WTC11 (cell line): ENCODE results near the gene OR6K3. TPM values are rescaled to one million over a fixed set of nuclear protein-coding genes. Genes with fewer than 3 reads are reported as not detected.

Source experiments
- ATAC-seq: fragments of 200-7000 bp; cut with Tn5 transposase; 2 replicates; pipeline ENCODE4 v1.10.0; 2021; ENCODE audit warnings: mild to moderate bottlenecking, moderate library complexity
- CTCF ChIA-PET: fragments of 300-600 bp; sonication (Branson Sonifier 250); formaldehyde crosslinking; loops from one replicate; lab custom pipeline; 2021; ENCODE audit warnings: antibody characterized with exemption; lab: Charles Lee
- POLR2A ChIA-PET: fragments of 350-600 bp; sonication (Branson Sonifier 250); formaldehyde crosslinking; loops from one replicate; lab custom pipeline; 2021; ENCODE audit warnings: antibody characterized with exemption; lab: Charles Lee
- DNase-seq: peaks from one replicate; pipeline ENCODE4 v3.0.0; 2021; ENCODE audit warnings: low spot score
- H3K27ac Mint-ChIP-seq: 2 replicates; pipeline ENCODE4 v1.8.0; 2021; ENCODE audit warnings: mixed read lengths
- H3K27me3 Mint-ChIP-seq: 2 replicates; pipeline ENCODE4 v1.8.0; 2021; ENCODE audit warnings: low read depth, mild to moderate bottlenecking, moderate library complexity, mixed read lengths
- H3K36me3 Mint-ChIP-seq: 2 replicates; pipeline ENCODE4 v1.8.0; 2021; ENCODE audit warnings: mixed read lengths
- H3K4me1 Mint-ChIP-seq: 2 replicates; pipeline ENCODE4 v1.8.0; 2022; ENCODE audit warnings: mixed read lengths
- H3K4me3 Mint-ChIP-seq: 2 replicates; pipeline ENCODE4 v1.8.0; 2021; ENCODE audit warnings: mild to moderate bottlenecking, moderate library complexity, mixed read lengths
- H3K9me3 Mint-ChIP-seq: 2 replicates; pipeline ENCODE4 v1.8.0; 2021; ENCODE audit warnings: mixed read lengths
- ATF1 ChIP-seq: sonication (generic); formaldehyde crosslinking; IDR thresholded peaks from 2 replicates; pipeline ENCODE4 v1.8.1; 2023; ENCODE audit warnings: mild to moderate bottlenecking, moderate library complexity, missing genetic modification reagents
- ATF2 ChIP-seq: sonication (generic); formaldehyde crosslinking; IDR thresholded peaks from 2 replicates; pipeline ENCODE4 v1.8.1; 2022; ENCODE audit warnings: low read depth, missing genetic modification reagents, borderline replicate concordance
- CBFB ChIP-seq: sonication (generic); formaldehyde crosslinking; IDR thresholded peaks from 2 replicates; pipeline ENCODE4 v1.8.1; 2022; ENCODE audit warnings: mild to moderate bottlenecking, low read depth, missing genetic modification reagents
- FOXP1 ChIP-seq: sonication (generic); formaldehyde crosslinking; IDR thresholded peaks from 2 replicates; pipeline ENCODE4 v1.8.0; 2022; ENCODE audit warnings: missing genetic modification reagents, mild to moderate bottlenecking, moderate library complexity, borderline replicate concordance
- GRHL2 ChIP-seq: fragments of 250-450 bp; sonication (Bioruptor Pico); IDR thresholded peaks from 2 replicates; pipeline ENCODE4 v1.8.0; 2022; ENCODE audit warnings: mild to moderate bottlenecking, moderate library complexity; ENCODE audit not compliant: insufficient replicate concordance, severe bottlenecking
- MLX ChIP-seq: sonication (generic); formaldehyde crosslinking; IDR thresholded peaks from 2 replicates; pipeline ENCODE4 v1.8.1; 2023; ENCODE audit warnings: mild to moderate bottlenecking, missing genetic modification reagents, moderate library complexity
- NR2C2 ChIP-seq: sonication (generic); formaldehyde crosslinking; IDR thresholded peaks from 2 replicates; pipeline ENCODE4 v1.8.0; 2022; ENCODE audit warnings: mild to moderate bottlenecking, missing genetic modification reagents
- PRDM15 ChIP-seq: sonication (generic); formaldehyde crosslinking; IDR thresholded peaks from 2 replicates; pipeline ENCODE4 v1.8.0; 2022; ENCODE audit warnings: missing genetic modification reagents
- PREB ChIP-seq: sonication (generic); formaldehyde crosslinking; IDR thresholded peaks from 2 replicates; pipeline ENCODE4 v1.8.1; 2022; ENCODE audit warnings: mild to moderate bottlenecking, missing genetic modification reagents, moderate library complexity, borderline replicate concordance
- PRRX2 ChIP-seq: fragments of 250-450 bp; sonication (Bioruptor Pico); IDR thresholded peaks from 2 replicates; pipeline ENCODE4 v1.8.0; 2021; ENCODE audit warnings: mild to moderate bottlenecking
- RELA ChIP-seq: sonication (generic); formaldehyde crosslinking; IDR thresholded peaks from 2 replicates; pipeline ENCODE4 v1.8.1; 2022; ENCODE audit warnings: missing genetic modification reagents, mild to moderate bottlenecking, borderline replicate concordance
- SOX15 ChIP-seq: fragments of 250-450 bp; sonication (Bioruptor Pico); IDR thresholded peaks from 2 replicates; pipeline ENCODE4 v1.9.0; 2021; ENCODE audit warnings: mild to moderate bottlenecking
- TCF7 ChIP-seq: sonication (generic); formaldehyde crosslinking; IDR thresholded peaks from 2 replicates; pipeline ENCODE4 v1.8.0; 2022; ENCODE audit warnings: mild to moderate bottlenecking, low read depth, missing genetic modification reagents, moderate library complexity
- ZNF138 ChIP-seq: sonication (generic); formaldehyde crosslinking; conservative IDR thresholded peaks from 2 replicates; pipeline ENCODE4 v1.8.1; 2022; ENCODE audit warnings: mild to moderate bottlenecking, moderate library complexity, missing genetic modification reagents
- ZNF396 ChIP-seq: fragments of 250-450 bp; sonication (Bioruptor Pico); IDR thresholded peaks from 2 replicates; pipeline ENCODE4 v1.8.0; 2021; ENCODE audit warnings: mild to moderate bottlenecking, moderate library complexity, borderline replicate concordance
- ZNF416 ChIP-seq: fragments of 250-450 bp; sonication (Bioruptor Pico); IDR thresholded peaks from 2 replicates; pipeline ENCODE4 v1.9.0; 2021; ENCODE audit warnings: mild to moderate bottlenecking, inconsistent platforms
- ZNF671 ChIP-seq: fragments of 250-450 bp; sonication (Bioruptor Pico); IDR thresholded peaks from 2 replicates; pipeline ENCODE4 v1.8.0; 2021; ENCODE audit warnings: mild to moderate bottlenecking
- ZSCAN18 ChIP-seq: fragments of 250-450 bp; sonication (Bioruptor Pico); IDR thresholded peaks from 2 replicates; pipeline ENCODE4 v2.1.2; 2022; ENCODE audit warnings: mild to moderate bottlenecking, moderate library complexity
- total RNA-seq: library from RNA; stranded (reverse); gene quantifications from 3 replicates; pipeline ENCODE4 v1.2.3, GENCODE V29; 2021
- TF ChIP-seq, protein P1 (sequence below): sonication (generic); formaldehyde crosslinking; IDR thresholded peaks from 2 replicates; pipeline ENCODE4 v1.8.1; 2023; ENCODE audit warnings: mild to moderate bottlenecking, missing genetic modification reagents, borderline replicate concordance
- TF ChIP-seq, protein P2 (sequence below): fragments of 250-450 bp; sonication (Bioruptor Pico); IDR thresholded peaks from 2 replicates; pipeline ENCODE4 v1.8.0; 2021; ENCODE audit warnings: mild to moderate bottlenecking

OR6K3 gene
- total RNA-seq, 1 experiment from 2014 or later = not detected

GRCh38 chr1:158700552-158700951 lies 20.0 kb downstream of the OR6K3 start, which contains the start of gene OR6K2:
Gene OR6K2 (minus strand): TSS chr1:158700652. CDS start chr1:158700652, 0 bp downstream.
- Mint-ChIP-seq H3K27me3 (no peaks in the 10 kb centered on the region), H3K9me3 (no peaks in the 10 kb centered on the region), H3K36me3 (no peaks in the 10 kb centered on the region), H3K27ac (no peak within 1 kb of the TSS), H3K4me1 (0 out of 2 replicates have a peak, but pooled peaks cover under 1% of the 10 kb centered on the region), H3K4me3 (no peak within 1 kb of the TSS)
- ATAC-seq (no peak), DNase-seq (no peak)
- ChIA-PET CTCF (no interaction called here), POLR2A (no interaction called here)
- TF ChIP-seq ZNF671 (CRISPR knock-in tag) = no peak
- no peak for TF ChIP-seq ZNF416 (CRISPR knock-in tag)
- no peak for TF ChIP-seq RELA (CRISPR knock-in tag)
- no peak for TF ChIP-seq NR2C2 (CRISPR knock-in tag)
- no peak for TF ChIP-seq ATF1
- no peak for TF ChIP-seq ATF2 (CRISPR knock-in tag)
- no peak for TF ChIP-seq MLX (CRISPR knock-in tag)
- no peak for TF ChIP-seq SOX15 (CRISPR knock-in tag)
- no peak for TF ChIP-seq ZNF396 (CRISPR knock-in tag)
- TF ChIP-seq ZSCAN18 (CRISPR knock-in tag) = no peak
- no peak for TF ChIP-seq TCF7 (CRISPR knock-in tag)
- TF ChIP-seq CBFB (CRISPR knock-in tag) = no peak
- TF ChIP-seq, protein P1, sequence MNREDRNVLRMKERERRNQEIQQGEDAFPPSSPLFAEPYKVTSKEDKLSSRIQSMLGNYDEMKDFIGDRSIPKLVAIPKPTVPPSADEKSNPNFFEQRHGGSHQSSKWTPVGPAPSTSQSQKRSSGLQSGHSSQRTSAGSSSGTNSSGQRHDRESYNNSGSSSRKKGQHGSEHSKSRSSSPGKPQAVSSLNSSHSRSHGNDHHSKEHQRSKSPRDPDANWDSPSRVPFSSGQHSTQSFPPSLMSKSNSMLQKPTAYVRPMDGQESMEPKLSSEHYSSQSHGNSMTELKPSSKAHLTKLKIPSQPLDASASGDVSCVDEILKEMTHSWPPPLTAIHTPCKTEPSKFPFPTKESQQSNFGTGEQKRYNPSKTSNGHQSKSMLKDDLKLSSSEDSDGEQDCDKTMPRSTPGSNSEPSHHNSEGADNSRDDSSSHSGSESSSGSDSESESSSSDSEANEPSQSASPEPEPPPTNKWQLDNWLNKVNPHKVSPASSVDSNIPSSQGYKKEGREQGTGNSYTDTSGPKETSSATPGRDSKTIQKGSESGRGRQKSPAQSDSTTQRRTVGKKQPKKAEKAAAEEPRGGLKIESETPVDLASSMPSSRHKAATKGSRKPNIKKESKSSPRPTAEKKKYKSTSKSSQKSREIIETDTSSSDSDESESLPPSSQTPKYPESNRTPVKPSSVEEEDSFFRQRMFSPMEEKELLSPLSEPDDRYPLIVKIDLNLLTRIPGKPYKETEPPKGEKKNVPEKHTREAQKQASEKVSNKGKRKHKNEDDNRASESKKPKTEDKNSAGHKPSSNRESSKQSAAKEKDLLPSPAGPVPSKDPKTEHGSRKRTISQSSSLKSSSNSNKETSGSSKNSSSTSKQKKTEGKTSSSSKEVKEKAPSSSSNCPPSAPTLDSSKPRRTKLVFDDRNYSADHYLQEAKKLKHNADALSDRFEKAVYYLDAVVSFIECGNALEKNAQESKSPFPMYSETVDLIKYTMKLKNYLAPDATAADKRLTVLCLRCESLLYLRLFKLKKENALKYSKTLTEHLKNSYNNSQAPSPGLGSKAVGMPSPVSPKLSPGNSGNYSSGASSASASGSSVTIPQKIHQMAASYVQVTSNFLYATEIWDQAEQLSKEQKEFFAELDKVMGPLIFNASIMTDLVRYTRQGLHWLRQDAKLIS (CRISPR knock-in tag) = no peak

DNA sequence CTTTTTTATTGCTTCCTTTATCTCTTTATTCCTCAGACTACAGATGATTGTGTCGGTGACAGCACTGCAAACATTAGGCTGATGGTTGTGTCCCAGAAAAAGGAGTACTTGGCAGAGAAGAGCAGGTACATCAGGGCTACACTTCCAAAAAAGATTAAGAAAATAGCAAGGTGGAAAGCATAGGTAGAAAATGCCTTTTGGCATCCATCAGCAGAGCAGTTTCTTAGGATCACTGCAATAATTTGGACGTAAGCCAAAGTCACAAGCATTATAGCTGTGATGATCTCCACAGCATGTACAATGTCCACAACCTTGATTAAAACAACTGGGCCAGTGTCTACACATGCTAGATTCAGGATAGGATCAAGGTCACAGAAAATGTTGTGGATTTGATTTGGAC lies 25.9 kb downstream of the OR6K3 start:
- Mint-ChIP-seq H3K9me3 (peaks cover 4% of the 10 kb centered on the region), H3K36me3 (no peaks in the 10 kb centered on the region), H3K27ac (no peak overlapping the region), H3K4me1 (no peaks in the 10 kb centered on the region), H3K27me3 (0 out of 2 replicates have a peak, but pooled peaks cover 2% of the 10 kb centered on the region), H3K4me3 (no peak overlapping the region)
- DNase-seq = no peak
- ChIA-PET POLR2A (no interaction called here), CTCF (no interaction called here)
- ATAC-seq = no peak
- TF ChIP-seq, protein P2, sequence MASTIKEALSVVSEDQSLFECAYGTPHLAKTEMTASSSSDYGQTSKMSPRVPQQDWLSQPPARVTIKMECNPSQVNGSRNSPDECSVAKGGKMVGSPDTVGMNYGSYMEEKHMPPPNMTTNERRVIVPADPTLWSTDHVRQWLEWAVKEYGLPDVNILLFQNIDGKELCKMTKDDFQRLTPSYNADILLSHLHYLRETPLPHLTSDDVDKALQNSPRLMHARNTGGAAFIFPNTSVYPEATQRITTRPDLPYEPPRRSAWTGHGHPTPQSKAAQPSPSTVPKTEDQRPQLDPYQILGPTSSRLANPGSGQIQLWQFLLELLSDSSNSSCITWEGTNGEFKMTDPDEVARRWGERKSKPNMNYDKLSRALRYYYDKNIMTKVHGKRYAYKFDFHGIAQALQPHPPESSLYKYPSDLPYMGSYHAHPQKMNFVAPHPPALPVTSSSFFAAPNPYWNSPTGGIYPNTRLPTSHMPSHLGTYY = no peak
- TF ChIP-seq FOXP1 (CRISPR knock-in tag) = no peak
- TF ChIP-seq GRHL2 (CRISPR knock-in tag) = no peak
- TF ChIP-seq PREB (CRISPR knock-in tag) = no peak
- no peak for TF ChIP-seq PRDM15 (CRISPR knock-in tag)
- no peak for TF ChIP-seq PRRX2 (CRISPR knock-in tag)
- TF ChIP-seq ZNF138 (CRISPR knock-in tag) = no peak
- TF ChIP-seq CBFB (CRISPR knock-in tag) = no peak
